GM15510 (cell line): Measurements from ENCODE around the gene CFAP46.

Experiments used
- POLR2A ChIP-seq: IDR thresholded peaks from 3 replicates; pipeline ENCODE4 v1.6.1; 2011; ENCODE audit warnings: borderline replicate concordance; ENCODE audit not compliant: insufficient read length; ENCODE audit errors: extremely low read depth

CFAP46 gene

GRCh38 chr10:132908621-132909295, 33.6 kb downstream of the CFAP46 start:
- no peak for TF ChIP-seq POLR2A

GRCh38 chr10:132907821-132908620, 34.3 kb downstream of the CFAP46 start:
- no peak for TF ChIP-seq POLR2A

- TF ChIP-seq POLR2A = no peak
These were observed 35.5 kb downstream of the CFAP46 start for GRCh38 chr10:132906836-132907235.

GRCh38 chr10:132906106-132906505, 36.3 kb downstream of the CFAP46 start:
- no peak for TF ChIP-seq POLR2A

- no peak for TF ChIP-seq POLR2A
These were observed 36.7 kb downstream of the CFAP46 start for GRCh38 chr10:132905661-132906060.

- no peak for TF ChIP-seq POLR2A
These were observed 37.3 kb downstream of the CFAP46 start for GRCh38 chr10:132904814-132905649.

GRCh38 chr10:132904181-132904813, 38.1 kb downstream of the CFAP46 start:
- no peak for TF ChIP-seq POLR2A

GRCh38 chr10:132901351-132901750, 41.0 kb downstream of the CFAP46 start:
- TF ChIP-seq POLR2A = no peak

GRCh38 chr10:132900211-132900756, 42.1 kb downstream of the CFAP46 start:
- no peak for TF ChIP-seq POLR2A

GRCh38 chr10:132899751-132900065, 42.7 kb downstream of the CFAP46 start:
- no peak for TF ChIP-seq POLR2A

GRCh38 chr10:132899054-132899750, 43.2 kb downstream of the CFAP46 start:
- TF ChIP-seq POLR2A = no peak

- no peak for TF ChIP-seq POLR2A
These were observed 43.8 kb downstream of the CFAP46 start for GRCh38 chr10:132898391-132899053.

GRCh38 chr10:132897516-132898381, 44.6 kb downstream of the CFAP46 start:
- TF ChIP-seq POLR2A = no peak

- no peak for TF ChIP-seq POLR2A
These were observed 49.3 kb downstream of the CFAP46 start for GRCh38 chr10:132893090-132893489.
